UCSD-AML1 (cell line): ENCODE data around the gene CCR5AS.
"Not testable (repeated sequence)": the region's sequence is repeated elsewhere in the genome, so short reads cannot be mapped to it uniquely, and the experiment has no call there.

Experiments
- DNase-seq: peaks from one replicate; lab custom pipeline; 2025; ENCODE audit not compliant: unreplicated experiment; lab: John Stamatoyannopoulos, UW

Gene CCR5AS

DNA sequence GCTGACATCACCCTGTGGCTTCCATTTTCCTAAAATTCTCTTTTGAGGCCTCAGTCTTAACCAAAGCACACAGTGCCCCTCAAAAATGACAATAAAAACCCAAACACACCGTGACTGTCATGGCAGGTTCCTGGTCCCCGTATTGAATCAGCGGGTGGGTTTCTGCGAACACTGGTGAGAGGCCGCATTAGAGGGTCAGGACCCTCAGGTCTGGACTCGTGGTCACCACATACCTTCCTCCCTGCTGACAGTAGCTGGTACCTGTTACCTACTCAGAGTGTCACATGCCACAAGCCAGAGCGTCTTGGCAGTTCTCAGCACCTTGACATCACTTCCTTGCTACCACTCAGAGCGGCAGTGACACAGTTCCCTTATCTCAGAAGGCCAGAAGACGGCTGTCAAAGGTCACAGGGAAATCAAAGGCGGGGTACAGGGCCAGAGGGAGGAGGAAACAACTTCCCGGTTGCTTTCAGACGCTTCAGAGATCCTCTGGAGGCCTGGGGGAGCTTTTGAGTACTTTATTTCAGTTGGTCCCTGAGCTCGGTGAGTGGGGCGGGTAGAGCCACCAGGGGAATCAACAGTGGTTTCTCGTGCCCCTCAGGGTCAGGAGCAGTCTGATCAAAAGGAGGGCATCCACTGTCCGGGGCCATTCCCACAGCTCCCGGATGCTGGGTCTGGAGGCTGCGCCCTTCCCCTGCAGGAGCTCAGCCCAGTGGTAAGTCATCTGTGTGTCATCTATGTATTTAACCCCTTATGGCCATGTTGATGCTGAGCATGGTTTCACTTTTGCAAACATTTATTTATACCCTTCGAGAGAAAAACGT is at the start of gene CCR5AS, which contains the start of gene CCRL2:
CCR5AS (minus strand) TSS at position 279 of the 824 bp plus-strand sequence.
CCRL2 (plus strand) TSS at position 472 of the 824 bp plus-strand sequence. CDS start 821 bp downstream, outside the sequence.
- peak; percentile 82 for DNase-seq

DNA sequence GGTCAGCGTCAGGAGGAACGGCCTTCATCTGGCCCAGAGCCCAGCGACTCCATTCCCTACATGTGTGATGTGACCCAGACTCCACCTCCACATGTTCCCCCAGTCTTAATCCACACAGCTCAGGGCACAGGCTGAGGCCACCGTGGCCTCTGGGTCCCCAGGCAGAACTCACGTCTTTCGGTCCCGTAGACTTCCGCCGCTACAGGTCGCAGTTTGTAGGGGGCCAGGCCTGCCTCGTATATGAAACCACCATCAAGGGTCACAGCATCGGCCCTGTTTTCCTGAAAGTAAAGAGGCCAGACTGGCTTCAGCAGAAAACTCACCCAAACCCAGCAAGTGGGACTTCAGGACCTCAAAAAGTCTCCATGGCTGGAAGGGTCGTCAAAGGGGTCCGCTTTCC is 49.3 kb upstream of the CCR5AS start:
- DNase-seq, result no peak

DNA sequence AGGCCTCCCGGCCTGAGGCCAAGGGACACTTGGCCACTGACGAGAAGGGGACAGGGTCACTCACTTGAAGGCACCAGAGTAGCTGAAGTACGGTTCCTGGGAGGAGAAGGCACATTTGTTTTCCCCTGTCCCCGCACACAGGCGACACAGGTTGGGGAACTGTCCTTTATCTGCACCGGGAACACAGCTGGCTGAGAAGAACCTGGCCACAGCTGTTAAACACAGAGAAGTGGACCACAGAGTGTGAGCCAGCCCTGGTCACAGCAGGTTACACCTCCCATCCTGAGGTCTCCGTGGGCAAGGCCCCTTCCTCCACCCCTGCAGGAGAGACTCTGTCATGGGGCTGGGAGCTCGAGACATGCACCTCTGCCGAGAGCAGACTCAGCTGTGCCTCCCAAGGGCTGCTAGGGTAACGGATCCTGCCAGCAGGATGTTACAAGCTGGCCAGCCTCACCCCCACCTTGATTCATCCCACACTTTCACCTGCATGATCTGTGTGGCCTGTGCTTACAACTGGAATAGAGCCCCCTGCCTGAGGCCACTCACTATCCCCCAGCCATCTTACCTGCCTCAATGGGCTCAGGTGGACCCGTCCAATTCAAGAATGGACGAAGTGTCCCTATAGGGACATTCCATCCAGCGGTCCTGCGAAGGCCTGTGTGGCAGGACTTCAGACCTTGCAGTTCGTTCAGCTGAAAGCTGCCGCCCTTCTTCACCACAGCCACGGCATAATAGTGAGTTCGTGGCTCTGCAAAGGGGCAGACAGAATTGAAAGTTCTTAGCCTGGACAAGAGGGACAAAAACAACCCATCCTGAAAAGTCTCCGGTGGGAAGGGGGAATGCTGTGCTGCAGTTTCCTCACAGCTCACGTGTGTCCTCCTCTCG is 48.6 kb upstream of the CCR5AS start:
- no peak for DNase-seq

DNA sequence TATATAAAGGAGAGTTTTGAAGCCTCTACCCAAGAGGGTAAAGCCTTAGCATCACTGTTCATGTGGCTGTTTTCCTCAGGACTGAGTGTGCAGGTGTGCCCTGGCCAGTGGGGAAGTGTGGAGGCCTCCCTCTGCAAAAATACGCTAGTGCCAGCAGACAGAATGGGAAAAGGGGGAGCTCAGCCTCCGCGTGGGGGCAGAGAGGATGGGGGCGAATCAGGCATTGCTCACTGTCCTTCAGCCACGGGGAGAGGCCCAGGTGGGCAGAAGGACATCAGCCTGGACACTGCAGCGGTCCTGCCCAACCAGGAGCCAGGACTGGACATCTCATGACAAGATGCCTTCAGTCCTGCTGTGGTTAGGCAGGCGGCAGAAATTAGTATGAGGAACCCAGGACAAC is 47.7 kb upstream of the CCR5AS start:
- DNase-seq, result no peak

DNA sequence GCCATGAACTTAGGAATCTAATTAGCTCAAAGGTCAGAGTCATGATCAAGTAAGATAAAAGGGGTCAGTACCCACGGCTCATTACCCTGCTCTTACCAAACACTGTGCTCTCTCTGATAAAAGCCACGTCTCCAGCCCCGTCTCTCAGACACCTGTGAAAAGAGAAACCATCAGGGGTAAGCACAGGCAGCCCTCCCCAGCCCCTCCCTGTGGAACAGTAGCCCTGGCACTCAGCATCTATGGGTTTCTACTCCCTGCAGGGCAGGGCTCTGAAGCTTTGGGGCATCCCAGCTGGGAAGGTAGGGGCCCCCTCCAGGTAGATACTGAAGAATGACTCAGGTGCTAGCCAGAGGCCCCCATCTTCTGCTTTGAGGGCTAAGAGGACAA is 47.3 kb upstream of the CCR5AS start:
- no peak for DNase-seq

DNA sequence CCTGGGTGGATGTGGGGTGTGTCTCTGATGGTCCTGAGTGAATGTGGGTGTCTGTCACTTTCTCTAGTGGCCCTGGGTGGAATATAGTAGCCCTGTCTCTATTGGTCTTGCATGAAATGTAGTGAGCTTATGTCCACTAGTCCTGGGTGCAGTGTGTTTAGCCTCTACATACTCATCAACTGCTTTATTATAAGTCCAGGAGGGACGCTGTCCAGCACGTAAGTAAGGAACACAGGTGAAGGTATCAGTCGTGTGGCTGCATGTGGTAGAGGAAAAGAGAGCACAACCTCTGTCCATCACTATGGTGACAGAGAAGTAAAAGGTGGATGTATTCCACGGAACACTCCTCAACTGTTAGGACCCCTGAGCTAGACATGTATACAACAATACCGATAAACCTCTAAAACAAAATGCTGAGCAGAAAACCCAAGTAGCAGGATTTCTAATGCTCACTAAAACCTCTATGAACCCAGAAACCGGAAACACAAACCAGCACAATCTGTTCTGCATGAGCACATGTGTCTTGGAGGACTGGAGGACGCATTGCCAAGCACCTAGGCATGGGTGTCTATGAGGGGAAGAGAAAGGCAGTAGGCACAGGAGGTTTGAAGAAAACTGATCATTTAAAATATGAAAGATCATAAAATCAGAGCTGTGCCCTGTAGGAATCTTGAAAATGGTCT is 46.8 kb upstream of the CCR5AS start:
- no peak for DNase-seq

DNA sequence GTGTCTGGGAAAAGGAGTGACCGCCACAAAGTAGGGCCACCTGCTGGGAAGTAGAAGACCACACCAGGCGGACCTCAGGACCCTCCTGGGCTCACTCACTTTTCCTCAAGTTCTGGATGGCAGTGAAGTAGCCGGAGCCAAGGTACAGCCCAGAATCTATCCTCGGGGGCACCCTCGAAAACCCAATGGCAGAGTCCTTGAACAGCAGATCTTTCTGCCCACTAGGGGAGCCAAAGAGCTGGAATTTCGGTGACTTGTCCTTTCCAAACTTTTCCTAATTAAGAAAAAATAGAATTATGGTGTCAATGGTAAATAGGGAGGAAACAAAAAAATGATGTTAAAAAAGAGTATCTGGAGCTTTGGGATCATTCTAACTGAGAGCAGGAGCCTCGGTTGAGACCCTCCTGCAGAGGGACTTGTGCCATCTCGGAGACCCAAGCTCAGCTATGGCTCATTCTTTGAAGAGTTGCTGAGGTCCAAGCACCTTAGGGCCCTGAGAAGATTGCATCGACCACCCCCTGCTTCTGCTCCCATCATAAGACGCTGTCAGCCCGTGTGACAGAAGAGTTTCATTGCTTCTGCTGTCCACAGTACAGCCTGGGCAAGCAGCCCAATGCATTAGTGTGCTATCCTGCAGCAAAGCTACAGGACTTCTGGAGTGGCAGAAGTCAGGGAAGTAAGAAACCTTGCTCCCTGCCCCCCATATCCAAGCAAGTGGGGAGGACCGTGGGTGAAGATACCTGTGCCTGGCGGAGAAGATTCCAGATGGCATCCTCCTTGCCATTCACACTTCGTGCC is 43.1 kb upstream of the CCR5AS start:
- DNase-seq, result no peak

DNA sequence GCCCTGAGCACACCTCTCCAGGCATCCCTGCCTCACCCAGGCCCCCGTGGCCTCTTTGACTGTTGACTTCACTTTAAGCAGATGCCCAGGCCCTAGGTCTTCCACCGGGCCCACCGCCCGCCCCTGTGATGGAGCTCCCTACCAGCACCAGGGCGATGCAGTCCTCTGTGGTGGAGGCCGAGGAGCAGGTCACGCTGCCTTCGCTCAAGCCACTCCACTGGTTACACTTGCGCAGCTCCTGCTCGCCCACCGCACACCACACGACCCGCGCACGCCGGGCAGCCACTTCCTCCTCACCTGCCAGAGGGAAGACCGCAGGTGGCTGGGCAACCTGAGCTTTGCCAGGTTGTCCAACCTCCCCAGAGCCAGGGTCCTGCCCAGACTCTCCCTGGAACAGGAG is 41.9 kb upstream of the CCR5AS start:
- no peak for DNase-seq

DNA sequence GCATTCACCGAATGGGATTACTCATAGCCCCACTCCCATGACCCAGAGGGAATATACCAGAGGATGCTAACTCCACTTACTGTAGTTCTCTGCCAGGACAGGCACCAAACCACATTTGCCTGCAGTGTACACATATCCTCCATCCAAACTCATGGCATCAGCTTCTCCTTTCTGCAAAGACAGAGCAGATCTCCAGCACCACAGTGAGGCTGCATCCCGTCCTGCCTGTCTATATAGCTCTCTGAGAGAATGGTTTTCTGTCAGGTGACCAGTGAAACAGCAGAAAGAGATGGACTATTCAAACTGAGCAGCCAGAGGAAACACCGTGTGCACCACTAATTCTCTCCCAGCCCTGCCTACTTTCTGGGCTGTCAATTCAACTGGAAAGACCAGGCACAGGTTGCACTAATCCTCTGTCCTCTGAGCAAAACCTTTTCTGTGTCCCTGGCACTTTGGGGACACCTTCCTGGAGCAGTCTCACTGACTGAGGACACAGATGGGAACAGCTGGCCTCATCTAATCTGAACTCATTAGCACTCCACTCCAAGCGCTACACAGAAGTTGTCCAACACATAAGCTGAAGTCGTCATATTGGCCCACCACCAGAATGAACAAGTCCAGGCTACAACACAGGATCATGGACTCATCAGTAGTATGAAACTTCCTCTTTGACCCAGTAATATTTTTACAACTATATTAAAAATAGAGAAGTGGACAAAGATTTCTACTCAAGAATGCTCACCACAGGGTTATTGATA is 40.5 kb upstream of the CCR5AS start:
- peak; percentile 55 for DNase-seq

DNA sequence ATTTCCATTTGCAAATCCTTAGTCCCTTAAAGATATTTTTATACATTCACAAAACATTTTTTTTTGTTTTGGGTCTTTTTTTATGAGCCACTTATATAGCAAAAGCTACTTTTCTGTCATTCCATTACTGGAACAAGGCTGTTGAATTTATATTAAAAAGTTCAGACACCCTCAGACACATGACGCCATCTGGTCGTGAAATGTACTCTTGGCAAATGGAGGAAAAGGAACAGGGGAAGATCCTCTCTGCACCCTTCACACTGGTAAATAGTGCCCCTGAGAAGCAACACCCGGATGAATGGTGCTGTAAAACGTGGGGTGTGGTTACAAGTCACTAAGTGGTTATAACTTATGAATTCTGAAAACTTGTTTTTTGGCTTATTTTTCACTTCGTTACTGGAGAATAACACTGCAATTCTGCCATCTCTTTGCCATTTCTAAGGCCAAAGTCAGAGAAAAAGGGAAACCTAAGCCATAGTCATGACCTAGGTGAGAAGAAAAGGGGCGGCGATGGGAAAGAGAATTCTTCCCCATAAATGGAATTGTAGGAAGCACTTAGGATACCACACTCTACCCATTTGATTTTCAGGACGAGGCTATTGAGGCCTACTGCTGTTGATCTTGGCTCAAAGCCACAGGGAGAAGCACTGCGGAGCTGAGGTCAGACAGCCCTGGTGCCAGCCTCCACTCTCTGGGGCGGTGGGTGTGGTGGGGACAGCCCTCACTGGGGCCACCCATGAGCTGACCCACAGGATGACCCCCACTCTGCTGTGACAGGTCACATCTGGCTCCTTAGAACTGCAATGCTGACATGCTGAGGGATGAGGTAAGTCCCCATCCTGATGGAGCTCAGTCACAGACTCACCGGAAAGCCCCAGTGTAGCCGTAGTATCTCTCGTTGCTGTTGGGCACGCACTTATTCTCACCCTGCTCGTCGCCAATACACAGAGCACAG is 36.0 kb upstream of the CCR5AS start:
- DNase-seq, result no peak

DNA sequence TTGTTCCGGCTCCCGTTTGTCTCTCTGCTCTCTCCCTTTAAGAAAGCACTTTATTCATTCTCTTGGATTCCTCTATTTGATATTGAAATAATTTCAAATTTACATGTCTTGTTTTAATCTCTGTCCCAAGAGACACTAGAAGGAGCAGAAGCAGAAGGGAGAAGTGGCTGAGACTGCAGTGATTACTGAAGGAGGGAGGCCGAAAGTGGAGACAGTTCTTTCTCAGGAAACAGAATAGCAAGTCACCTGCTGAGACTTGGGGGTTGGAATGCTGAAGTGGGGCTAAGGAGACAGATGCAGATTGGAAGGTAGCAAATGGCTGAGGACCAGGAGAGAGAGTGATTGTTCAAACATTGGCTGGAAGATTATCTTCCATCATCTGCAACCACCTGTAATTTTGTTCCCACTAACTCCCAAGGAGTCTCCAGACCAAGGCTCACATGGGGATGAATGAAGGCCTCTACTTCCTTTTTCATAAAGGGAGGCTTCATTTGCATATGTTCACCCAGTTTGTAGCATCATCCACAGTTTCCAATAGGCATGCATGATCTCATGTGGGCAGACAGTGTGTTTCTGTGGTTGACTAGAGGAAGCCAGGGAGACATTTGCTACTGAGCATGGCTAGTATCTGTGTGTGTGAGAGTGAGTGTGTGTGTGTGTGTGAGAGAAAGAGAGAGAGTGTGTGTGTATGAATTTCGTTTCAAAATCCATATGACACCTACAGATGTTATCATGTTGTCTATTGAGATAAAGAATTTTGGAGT is 33.8 kb upstream of the CCR5AS start:
- no peak for DNase-seq

DNA sequence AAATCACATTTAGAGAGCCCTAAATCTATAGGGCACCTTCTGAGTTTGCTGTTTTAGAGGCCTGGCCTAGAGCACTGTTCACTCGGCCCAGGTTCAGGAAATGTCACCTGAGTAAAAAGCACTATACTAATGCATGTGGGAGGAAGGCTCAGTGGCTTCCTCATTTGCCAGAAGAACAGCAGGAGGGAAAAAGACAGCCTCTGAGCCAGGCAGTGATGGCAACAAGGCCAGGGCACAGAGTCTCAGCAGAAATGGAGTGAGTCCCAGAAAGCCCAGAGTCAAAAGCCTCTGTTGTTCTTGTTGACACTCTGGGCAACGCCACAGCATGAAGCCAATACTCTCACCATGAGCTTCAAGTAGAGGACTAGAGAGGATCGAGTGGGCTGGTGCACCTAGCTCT is 32.0 kb upstream of the CCR5AS start:
- DNase-seq, result no peak

DNA sequence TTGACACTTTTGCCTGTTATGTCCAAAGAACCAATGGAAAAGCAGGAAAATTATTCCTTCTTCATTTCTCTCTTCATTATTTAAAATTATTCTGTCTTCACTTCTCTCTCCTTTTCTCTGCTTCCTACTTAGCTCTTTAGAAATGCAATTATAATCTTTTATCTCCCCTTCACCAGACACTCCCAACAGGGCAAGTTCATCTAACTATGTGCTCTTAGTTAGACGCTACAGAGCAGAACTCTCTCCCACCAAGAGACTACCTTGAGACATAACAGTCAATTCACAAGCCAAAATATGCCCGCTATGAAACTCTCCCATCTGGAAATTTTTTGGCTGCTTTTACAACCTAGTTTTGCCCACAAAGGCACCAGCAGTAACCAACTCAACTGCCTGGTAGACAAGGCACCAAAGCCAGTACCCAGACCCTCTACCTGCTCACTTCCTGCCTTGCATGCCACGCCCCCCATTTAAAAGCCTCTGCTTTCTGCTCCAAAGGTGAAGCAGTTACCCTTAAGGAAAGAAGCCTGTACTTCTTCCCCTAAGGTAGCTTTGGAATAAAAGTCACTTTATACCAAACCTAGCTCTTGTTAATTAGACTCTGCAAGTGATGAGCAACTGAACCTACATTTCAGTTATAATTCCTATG is 28.3 kb upstream of the CCR5AS start:
- DNase-seq, result no peak

DNA sequence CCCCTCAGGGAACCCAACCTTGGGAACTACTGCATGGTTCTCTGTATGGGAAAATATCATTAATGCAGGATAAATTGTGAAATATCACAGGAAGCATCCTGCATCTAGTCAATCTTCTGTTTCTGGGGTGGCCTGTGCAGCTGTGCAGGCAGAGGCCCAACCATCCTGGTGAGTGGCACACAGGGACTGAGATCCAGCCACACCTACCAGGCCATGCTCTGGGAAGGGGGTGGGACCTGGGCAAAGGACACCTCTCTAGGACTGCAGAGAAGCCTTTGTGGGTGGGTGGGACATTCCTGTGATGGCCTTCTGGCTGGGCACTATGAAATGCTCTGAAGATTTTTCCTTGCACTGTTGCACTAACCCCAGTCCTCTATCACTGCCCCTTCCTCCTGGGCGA is 27.0 kb upstream of the CCR5AS start:
- no peak for DNase-seq

DNA sequence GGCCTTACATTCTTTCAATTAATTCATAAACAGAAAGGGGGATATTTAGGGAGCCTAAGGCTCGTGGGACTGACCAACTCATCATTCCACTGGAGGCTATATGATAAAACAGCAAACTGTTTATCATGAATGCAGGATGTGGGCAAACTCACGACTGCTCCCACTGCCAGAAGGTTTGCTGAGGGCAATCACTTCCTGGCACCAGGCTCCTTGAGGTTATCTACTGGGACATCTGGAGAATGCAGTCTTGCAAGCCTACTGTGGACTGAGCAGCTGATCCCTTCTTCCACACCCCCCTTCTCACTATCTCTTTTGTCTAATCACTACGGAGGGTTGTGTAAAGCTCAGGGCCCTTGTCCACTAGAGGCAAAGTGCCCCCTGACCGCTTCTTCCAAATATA is 26.3 kb upstream of the CCR5AS start:
- DNase-seq, result peak; percentile 67

DNA sequence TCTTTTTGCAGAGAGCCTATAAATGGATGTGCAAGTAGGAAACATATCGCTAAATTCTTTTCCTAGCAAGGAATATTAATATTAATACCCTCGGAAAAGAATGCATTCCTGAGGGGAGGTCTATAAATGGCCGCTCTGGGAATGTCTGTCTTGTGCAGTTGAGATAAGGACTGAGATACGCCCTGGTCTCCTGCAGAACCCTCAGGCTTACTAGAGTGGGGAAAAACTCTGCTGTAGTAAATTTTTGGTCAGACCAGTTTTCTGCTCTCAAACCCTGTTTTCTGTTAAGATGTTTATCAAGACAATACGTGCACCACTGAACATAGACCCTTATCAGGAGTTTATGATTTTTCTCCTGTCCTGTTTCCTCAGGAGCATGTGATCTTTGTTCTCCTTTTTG is 25.0 kb upstream of the CCR5AS start:
- DNase-seq, result not testable (repeated sequence)

DNA sequence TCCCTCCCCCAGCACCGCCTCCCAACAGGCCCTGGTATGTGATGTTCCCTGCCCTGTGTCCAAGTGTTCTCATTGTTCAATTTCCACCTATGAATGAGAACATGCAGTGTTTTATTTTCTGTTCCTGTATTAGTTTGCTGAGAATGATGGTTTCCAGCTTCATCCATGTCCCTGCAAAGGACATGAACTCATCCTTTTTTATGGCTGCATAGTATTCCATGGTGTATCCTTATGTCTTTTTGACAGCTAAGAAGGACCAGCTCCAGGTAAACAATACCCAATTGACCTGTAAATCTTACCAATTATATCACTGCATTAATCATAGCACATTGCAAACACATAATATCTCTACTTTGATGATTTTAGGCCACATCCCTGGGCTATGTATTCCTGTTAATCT is 24.0 kb upstream of the CCR5AS start:
- DNase-seq, result not testable (repeated sequence)

DNA sequence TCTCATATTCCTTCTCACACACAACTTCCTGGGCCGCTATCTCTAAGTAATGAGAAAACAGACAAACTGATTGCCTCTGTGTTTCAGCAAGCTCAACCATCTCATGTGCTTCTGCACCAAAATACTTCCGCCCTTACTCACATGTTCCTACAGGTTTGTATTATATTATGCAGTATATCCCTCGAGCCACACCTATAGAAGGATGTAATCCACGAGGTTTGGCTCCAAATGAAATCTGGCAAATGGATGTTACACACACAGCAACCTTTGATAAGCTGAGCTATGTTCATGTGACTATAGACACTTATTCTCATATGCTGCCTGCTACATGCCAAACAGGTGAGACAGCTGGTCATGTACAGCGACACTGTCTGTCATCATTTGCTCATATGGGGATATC is 22.8 kb upstream of the CCR5AS start:
- DNase-seq, result no peak
